Testis (tissue), 3 donors: ENCODE measurements around the gene KCNQ1OT1. TPM values are rescaled to one million over a fixed set of nuclear protein-coding genes. Genes with fewer than 3 reads are reported as not detected.

Experiments
- DNase-seq: peaks from one replicate; pipeline ENCODE4 v3.0.0-alpha.2; 2019
- H3K27ac ChIP-seq, 2 donors: fragments of 200-600 bp; sonication (generic); one replicate each; pipeline ENCODE4 v1.5.1; 2019
- H3K27me3 ChIP-seq: fragments of 200-600 bp; sonication (generic); one replicate; pipeline ENCODE4 v1.5.1; 2019
- H3K36me3 ChIP-seq: fragments of 200-600 bp; sonication (generic); one replicate; pipeline ENCODE4 v1.5.1; 2017; ENCODE audit warnings: low read depth; ENCODE audit errors: missing control alignments
- H3K4me1 ChIP-seq: fragments of 200-600 bp; sonication (generic); one replicate; pipeline ENCODE4 v1.5.1; 2019
- H3K4me3 ChIP-seq, 2 donors: fragments of 200-600 bp; sonication (generic); one replicate each; pipeline ENCODE4 v1.5.1; 2017 to 2019
- H3K9me3 ChIP-seq: fragments of 200-600 bp; sonication (generic); one replicate; pipeline ENCODE4 v1.5.1; 2017
- POLR2A ChIP-seq: fragments of 450-650 bp; IDR thresholded peaks from one replicate; pipeline ENCODE4 v1.6.1; 2017; ENCODE audit warnings: antibody characterized with exemption, mild to moderate bottlenecking, moderate library complexity
- WGBS, 2 donors: methylation state at CpG; one replicate each; pipeline ENCODE4 v1.1.5; 2018; 5-methylcytosine and 5-hydroxymethylcytosine counted together
- intact Hi-C: fragments of 100-400 bp; cut with DNase I; formaldehyde crosslinking; loops from one replicate; pipeline ENCODE4 v1.15.1; 2023; ENCODE audit warnings: low total_unique reads
- polyA plus RNA-seq: library from polyadenylated mRNA; stranded (reverse); fragments of 350-450 nt; fragmentation: Illumina TruSeq; extraction: RNeasy Lipid Tissue Mini Kit (QIAGEN cat#74804); gene quantifications from one replicate; pipeline ENCODE4 v1.2.3, GENCODE V29; 2014; ENCODE audit warnings: low read depth, low replicate concordance; ENCODE audit not compliant: insufficient read depth
- total RNA-seq, 2 donors: library from RNA; depleted of rRNA; stranded (reverse); fragments of >200 nt; gene quantifications; one replicate each; pipeline ENCODE4 v1.2.3, GENCODE V29; 2016
- TF ChIP-seq, protein P1 (sequence below), 3 experiments: fragments of 450-650 bp in 2 of 3; fragments of 200-600 bp in 1 of 3; sonication (generic) in 1 of 3; IDR thresholded peaks; one replicate each; pipeline ENCODE4 v1.5.1; 2016 to 2019; ENCODE audit warnings: antibody characterized with exemption in 3 of 3, mild to moderate bottlenecking in 2 of 3, moderate library complexity in 1 of 3

Gene KCNQ1OT1
- total and polyA plus RNA-seq, 3 donors from 2014 or later, result 0.20 to 5.9 (median 4.0) TPM

DNA sequence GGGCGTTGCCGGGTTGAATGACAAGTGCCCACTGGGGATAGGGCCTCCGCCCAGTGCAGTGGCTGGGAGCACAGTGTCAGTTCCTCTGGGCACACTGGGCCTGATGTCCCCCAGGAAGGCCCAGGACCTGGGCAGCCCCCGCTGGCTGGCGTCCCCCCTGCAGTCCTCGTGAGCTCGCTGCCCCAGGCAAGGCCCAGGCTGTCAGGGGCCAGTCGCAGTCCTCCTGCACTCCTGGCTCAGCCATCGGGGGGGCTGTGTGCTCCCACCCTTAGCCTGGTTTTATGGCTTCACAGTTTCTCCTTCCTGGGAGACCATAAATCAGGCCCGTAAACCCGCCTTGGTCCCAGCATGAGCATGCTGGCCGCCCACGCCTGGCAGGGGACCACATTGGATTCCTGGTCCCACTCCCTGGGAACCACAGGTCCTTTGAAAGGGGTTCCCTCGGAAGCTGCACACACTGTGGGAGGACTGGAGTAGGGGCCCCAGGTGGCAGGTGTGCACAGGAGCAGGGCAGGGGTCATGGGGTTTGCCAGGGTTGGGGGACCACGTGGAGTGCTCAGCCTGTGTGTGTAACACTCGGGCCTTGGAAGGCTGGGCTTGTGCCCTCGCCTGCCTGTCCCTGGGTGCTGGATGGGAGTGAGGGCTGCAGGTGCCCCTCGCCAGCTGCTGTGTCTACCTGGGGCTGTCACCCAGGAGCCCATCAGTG, 113.6 kb downstream of the KCNQ1OT1 start:
- no peak overlapping the region for H3K27ac ChIP-seq
- WGBS, 2 donors, result 86% methylated on average over 16 of the region's 18 CpGs; no CpG with 5 or more reads in 1 of the 2 donors
- H3K4me1 ChIP-seq, result no peaks in the 10 kb centered on the region
- intact Hi-C loops, result no loop called here
- H3K4me3 ChIP-seq, result no peak overlapping the region
- peak; percentile 9 for DNase-seq
- H3K9me3 ChIP-seq, result no peaks in the 10 kb centered on the region
- TF ChIP-seq, protein P1, sequence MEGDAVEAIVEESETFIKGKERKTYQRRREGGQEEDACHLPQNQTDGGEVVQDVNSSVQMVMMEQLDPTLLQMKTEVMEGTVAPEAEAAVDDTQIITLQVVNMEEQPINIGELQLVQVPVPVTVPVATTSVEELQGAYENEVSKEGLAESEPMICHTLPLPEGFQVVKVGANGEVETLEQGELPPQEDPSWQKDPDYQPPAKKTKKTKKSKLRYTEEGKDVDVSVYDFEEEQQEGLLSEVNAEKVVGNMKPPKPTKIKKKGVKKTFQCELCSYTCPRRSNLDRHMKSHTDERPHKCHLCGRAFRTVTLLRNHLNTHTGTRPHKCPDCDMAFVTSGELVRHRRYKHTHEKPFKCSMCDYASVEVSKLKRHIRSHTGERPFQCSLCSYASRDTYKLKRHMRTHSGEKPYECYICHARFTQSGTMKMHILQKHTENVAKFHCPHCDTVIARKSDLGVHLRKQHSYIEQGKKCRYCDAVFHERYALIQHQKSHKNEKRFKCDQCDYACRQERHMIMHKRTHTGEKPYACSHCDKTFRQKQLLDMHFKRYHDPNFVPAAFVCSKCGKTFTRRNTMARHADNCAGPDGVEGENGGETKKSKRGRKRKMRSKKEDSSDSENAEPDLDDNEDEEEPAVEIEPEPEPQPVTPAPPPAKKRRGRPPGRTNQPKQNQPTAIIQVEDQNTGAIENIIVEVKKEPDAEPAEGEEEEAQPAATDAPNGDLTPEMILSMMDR (IDR thresholded peaks at IDR 0.05), result no peak
- no peak for TF ChIP-seq POLR2A
- H3K27me3 ChIP-seq, result no peaks in the 10 kb centered on the region
- H3K36me3 ChIP-seq, result no peaks in the 10 kb centered on the region

- WGBS, 2 donors, result 96 to 100% methylated on average over 4 to 6 of the region's 6 CpGs
- DNase-seq, result no peak
- intact Hi-C loops, result no loop called here
- H3K27ac ChIP-seq, result no peak overlapping the region
- TF ChIP-seq POLR2A, result no peak
- TF ChIP-seq, protein P1 (IDR thresholded peaks at IDR 0.05), result no peak
- no peak overlapping the region for H3K4me3 ChIP-seq
- no peaks in the 10 kb centered on the region for H3K9me3 ChIP-seq
- no peaks in the 10 kb centered on the region for H3K4me1 ChIP-seq
- no peaks in the 10 kb centered on the region for H3K27me3 ChIP-seq
- no peaks in the 10 kb centered on the region for H3K36me3 ChIP-seq
Measured at GRCh38 chr11:2585566-2586086, 114.2 kb downstream of the KCNQ1OT1 start.

GRCh38 chr11:2584812-2585565, 114.8 kb downstream of the KCNQ1OT1 start:
- WGBS, 2 donors, result 93 to 95% methylated on average over 3 to 18 of the region's 18 CpGs
- Histone ChIP-seq H3K36me3 (no peaks in the 10 kb centered on the region), H3K4me1 (no peaks in the 10 kb centered on the region), H3K4me3 (no peak overlapping the region), H3K9me3 (no peaks in the 10 kb centered on the region), H3K27ac (no peak overlapping the region), H3K27me3 (no peaks in the 10 kb centered on the region)
- no peak for TF ChIP-seq POLR2A
- TF ChIP-seq, protein P1 (IDR thresholded peaks at IDR 0.05), result no peak
- peak; percentile 12 for DNase-seq
- intact Hi-C loops, result no loop called here

DNA sequence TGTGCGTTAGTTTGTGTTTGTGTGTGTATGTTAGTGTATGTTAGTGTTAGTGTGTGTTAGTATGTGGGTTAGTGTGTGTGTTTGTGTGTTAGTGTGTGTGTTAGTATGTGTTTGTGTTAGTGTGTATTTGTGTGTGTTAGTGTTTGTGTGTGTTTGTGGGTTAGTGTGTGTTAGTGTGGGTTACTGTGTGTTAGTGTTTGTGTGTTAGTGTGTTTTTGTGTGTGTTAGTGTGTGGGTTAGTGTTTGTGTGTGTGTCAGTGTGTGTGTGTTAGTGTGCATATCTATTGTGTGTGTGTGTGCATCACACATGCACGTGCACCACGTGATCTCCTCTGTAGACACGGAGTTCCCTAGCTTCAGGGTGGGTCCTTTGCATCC, 115.4 kb downstream of the KCNQ1OT1 start:
- no peak overlapping the region for H3K27ac ChIP-seq
- WGBS, 2 donors, result 60 to 94% methylated on average over 4 of the region's 4 CpGs
- no peak overlapping the region for H3K4me3 ChIP-seq
- H3K27me3 ChIP-seq, result no peaks in the 10 kb centered on the region
- TF ChIP-seq, protein P1 (IDR thresholded peaks at IDR 0.05), result no peak
- no peak for TF ChIP-seq POLR2A
- no peak for DNase-seq
- no peaks in the 10 kb centered on the region for H3K9me3 ChIP-seq
- H3K4me1 ChIP-seq, result no peaks in the 10 kb centered on the region
- H3K36me3 ChIP-seq, result no peaks in the 10 kb centered on the region
- intact Hi-C loops, result no loop called here
